Stimulated activated CD8-positive, alpha-beta memory T cell treated with anti-CD3 and anti-CD28 coated beads, Interleukin-2, amount 100 ng/mL, for 1 hour (primary cell): ENCODE results near the gene C16orf95.

ENCODE experiments used
- DNase-seq, 2 donors: peaks; one replicate each; pipeline ENCODE4 v3.0.0-alpha.2; 2020; ENCODE audit warnings: low read depth in 2 of 2

Gene C16orf95

DNA sequence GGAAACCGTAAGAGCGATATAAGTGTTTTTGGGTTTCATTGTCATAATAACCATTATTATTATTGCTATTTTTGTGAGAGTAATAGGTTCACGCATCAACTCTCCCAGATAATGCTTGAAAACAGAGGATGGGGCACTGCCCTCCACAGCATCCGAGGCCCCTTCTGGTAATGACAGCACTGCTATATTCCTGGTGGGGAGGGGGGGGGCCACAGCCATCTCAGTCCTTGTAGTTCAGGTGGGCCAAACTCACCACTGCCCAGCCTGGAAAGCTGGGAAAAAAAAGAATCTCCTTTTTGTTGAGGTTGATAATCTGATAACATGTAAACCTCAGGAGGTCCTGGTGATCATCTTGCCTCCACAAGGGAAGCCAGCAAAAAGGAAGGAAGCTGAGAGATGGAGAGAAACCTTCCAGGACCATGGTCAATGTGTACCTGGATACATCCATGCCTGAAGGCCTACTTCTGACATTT lies 706 bp downstream of the C16orf95 start:
- no peak for DNase-seq

DNA sequence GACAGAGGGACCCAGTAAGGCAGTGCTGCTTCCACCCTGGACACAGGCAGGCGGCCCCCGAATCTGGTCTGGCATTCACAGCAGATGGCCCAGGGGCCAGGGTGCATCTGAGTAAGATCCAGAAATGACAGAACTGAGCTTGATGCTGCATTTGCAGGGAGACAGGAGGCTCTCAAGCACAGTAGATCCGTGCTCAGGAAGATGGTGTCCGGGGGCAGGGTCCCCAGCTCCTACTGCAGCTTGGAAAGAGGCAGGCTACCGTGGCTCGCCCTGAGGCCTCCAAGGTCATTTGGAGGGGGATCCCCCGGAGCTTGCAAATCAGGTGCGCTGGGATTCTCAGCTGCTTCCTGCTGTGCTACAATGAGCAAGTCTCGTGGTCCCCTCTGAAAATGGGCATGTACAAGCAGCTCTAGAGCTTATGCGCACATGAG lies 2.2 kb downstream of the C16orf95 start:
- DNase-seq = no peak

GRCh38 chr16:87312008-87312407 lies 5.2 kb downstream of the C16orf95 start:
- no peak for DNase-seq

- DNase-seq = no peak
These were observed 5.8 kb downstream of the C16orf95 start for GRCh38 chr16:87311387-87311786.

- DNase-seq = no peak
These were observed 6.6 kb downstream of the C16orf95 start for GRCh38 chr16:87310610-87311009.

GRCh38 chr16:87309620-87310525 lies 7.3 kb downstream of the C16orf95 start:
- DNase-seq = no peak

- DNase-seq = no peak
These were observed 8.4 kb downstream of the C16orf95 start for GRCh38 chr16:87308826-87309225.

DNA sequence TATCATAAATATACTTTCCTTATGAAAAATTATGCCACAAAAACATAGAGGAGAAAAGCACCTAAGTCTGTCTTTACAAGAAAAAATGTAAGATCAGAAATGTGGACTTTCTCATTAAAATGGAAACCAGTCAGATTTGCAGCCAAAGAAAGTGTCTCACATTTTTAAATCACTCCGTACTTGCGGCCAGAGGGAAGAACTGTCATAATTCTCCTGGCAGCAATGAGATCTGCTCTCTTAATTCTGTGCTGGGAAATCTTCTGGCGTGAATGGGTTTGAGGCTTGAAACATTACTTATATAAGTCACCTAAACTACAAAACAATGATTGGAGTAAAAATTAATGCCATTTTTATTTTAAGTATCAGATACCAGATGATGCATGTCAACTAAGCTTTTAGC lies 10.7 kb downstream of the C16orf95 start:
- DNase-seq = no peak

GRCh38 chr16:87305505-87306391 lies 11.4 kb downstream of the C16orf95 start:
- DNase-seq = no peak

DNA sequence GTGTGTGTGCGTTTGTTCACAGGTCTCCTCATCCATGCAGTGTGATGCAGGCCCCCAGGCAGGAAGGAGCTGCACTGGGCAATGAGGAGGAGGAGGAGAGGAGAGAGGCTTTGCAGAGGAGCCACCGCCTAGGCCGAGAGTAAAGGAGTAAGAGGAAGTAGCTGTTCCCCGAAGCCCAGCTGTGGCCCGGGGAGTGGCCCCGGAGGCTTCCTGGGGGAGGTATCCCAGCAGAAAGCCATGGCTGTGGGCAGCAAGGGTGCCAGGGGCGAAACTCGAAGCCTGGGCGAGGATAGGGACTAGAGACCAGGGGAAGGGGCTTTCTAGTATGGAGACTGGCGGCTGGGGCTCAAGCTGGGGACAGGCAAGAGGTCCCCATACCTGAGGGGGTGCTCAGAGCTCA lies 12.2 kb downstream of the C16orf95 start:
- DNase-seq = no peak

DNA sequence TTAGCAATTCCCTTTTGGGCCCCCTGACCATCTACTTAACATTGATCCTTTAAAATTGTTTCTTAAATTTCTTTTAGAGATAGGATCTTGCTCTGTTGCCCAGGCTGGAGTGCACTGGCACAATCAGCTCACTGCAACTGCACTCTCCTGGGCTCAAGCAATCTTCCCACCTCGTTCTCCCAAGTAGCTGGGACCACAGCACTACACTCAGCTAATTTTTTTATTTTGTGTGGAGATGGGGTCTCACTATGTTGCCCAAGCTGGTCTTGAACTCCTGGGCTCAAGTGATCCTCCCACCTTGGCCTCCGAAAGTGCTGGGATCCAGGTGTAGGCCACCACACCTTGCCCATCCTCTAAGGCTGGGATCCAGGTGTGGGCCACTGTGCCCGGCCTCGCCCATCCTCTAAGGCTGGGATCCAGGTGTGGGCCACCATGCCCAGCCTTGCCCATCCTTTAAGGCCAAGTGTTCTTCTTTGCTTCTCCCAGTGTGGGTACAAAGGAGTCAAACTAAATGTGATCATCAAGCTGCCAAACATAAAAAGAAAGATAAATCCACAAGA lies 13.2 kb downstream of the C16orf95 start:
- no peak for DNase-seq

DNA sequence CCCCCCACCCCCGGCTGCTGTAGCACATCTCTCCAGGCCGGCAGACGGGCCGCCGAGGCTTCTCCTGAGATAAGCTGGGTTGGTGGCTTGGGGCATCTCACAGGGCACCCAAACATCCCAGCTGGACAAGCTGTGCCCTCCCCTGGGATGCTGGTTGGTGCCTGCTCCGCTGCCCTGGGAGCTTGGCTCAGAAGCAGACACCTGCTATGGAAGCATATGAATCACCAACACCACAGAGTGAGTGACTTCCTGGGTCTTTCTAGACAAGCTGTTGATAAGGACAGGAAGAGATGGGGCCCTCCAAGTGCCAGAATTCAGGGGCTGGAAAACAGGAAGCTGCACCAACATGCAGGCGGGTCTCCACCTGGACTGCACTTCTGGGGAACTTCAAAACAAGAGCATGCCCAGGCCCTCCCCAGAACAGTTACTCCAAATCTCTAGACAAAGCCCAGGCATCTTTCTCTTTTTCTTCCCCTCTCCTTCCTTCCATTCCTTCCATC lies 13.7 kb downstream of the C16orf95 start:
- DNase-seq = no peak

GRCh38 chr16:87298857-87299465 lies 18.2 kb downstream of the C16orf95 start:
- no peak for DNase-seq

GRCh38 chr16:87297918-87298631 lies 19.1 kb downstream of the C16orf95 start:
- peak in 1 of 2 donors; percentile 10 for DNase-seq

- no peak for DNase-seq
These were observed 19.8 kb downstream of the C16orf95 start for GRCh38 chr16:87297407-87297806.

DNA sequence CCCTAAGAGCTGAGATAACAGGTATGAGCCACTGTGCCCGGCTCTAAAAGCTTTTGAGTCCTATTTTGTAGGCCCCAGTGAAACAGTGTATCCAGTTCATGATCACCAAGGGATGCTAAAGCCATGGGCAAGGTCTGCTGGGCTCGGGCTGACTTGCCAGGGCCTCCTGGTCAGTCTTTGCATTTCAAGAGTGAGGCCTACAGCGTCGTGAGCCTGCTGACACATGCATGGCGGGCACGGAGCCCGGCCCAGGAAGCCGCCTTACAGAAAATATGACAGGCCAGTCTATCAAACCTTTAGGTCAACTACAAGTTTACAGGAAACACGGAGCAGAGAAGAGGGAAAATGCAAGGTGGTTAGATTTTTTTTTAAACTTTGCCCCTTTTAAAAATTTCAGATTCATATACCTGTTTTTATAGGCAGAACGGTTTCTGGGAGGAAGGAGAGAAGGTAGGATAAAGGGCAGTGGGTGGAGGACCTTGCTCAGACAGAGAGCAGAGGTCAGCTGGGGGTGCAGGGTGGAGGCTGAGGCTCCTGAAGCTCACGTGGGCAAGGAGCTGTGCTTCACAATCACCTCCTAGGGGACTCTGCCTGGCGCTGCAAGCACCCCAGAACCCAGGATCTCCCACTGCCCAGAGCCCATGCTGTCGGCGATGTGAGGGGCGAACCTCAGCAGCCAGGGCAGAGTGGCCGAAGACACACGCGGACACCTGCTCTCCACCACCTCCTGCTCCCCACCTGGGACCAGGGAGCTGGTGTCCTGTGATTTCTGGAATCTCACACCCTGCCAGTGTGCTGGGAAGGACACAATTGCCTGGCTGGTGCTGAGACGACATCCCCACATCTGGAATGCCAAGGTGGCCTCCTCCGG lies 21.3 kb downstream of the C16orf95 start:
- DNase-seq = no peak

GRCh38 chr16:87295259-87295658 lies 21.9 kb downstream of the C16orf95 start:
- DNase-seq = no peak

DNA sequence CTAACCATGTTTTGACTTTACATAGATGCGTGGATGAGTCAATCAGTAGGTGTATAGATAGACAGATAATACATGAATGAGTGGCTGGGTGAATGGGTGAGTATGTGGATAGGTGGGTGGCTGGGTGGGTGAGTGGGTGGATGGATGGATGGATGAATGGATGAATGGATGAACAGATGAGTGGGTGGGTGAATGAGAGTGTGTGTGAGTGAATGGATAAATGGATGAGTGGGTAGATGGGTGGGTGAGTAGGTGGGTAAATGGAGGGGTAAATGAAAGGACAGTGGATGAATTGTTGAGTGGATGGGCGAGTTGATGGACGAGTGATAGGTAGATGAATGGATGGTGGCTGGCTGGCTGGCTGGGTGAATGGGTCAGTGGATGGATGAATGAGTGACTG lies 23.2 kb downstream of the C16orf95 start:
- DNase-seq = no peak

GRCh38 chr16:87291944-87292343 lies 25.2 kb downstream of the C16orf95 start:
- DNase-seq = no peak
